Anterior cingulate cortex (tissue), 58 donors: ENCODE data around the gene USP10.
A peak's percentile ranks its signal among the peaks of the same experiment; 100 is the strongest.

Experiments
- DNase-seq, 58 donors: peaks; one replicate each; lab custom pipeline; 2025; lab: John Stamatoyannopoulos, UW

USP10 gene

GRCh38 chr16:84699712-84700445 lies at the start of gene USP10:
TSS of gene USP10 (plus strand) at chr16:84700000. CDS start at chr16:84700091, 91 bp downstream.
- peak in 56 of 58 donors; percentile 18 to 81 (median 64) for DNase-seq

DNA sequence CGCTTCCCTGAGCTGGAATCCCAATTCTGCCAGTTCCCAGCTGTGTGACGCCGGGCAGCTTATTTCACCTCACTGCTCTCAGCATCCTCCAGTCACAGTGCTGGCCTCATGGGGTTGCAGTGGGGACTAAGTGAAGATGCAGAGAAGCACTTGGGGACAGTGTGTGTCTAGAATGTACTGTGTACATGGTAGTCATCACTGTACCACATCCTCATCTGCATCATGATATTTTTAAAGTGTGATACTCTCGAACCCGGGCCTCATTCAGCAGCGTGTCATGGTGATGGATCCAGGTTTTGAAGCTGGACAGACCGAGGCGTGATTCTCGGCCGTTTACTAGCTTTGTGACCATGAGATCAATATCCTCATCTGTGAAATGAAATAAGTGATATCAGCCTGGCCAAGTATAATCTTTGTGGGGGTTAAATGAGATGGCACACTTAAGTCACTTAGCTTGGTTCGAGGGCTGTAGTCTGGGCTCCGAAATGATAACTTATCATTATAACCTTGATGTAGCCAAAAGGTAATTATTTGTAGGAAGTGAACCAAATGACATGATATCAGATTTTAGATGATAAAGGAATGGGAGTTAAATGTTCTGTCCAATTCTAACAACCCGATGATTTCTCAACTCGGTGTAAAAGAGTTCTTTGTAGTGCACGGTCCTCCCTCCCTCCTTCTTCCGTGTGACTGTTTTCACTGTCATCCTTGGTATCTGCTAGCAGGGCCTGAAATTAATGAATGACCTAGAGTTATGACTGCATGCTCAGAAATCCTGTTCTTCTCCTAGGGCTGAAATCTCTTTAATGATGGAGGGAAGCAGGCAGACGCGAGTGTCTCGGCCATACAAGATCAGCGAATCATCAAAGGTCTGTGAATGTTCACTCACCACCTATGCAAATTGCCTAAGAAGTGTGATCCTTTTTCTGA lies 49.5 kb upstream of the USP10 start:
- DNase-seq: no peak

- DNase-seq: no peak
Observed at GRCh38 chr16:84652566-84652965, 47.2 kb upstream of the USP10 start.

GRCh38 chr16:84654238-84654637 lies 45.6 kb upstream of the USP10 start:
- no peak for DNase-seq

- no peak for DNase-seq
Observed at GRCh38 chr16:84654998-84655397, 44.8 kb upstream of the USP10 start.

DNA sequence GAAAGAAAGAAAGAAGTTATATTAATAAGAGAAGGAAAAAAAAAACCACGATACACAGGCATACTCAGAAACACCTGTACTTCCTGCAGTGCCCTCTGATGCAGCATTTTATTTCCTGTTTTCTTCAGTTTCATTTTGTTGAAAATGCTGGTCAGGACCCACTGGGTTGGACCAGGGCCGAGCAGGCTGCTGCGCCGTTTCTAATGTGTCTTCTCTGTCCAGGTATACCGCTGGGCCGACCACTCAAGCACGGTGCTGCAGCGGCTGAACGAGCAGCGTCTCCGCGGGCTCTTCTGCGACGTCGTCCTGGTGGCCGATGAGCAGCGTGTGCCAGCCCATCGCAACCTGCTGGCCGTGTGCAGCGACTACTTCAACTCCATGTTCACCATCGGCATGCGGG lies 43.2 kb upstream of the USP10 start:
- no peak for DNase-seq

DNA sequence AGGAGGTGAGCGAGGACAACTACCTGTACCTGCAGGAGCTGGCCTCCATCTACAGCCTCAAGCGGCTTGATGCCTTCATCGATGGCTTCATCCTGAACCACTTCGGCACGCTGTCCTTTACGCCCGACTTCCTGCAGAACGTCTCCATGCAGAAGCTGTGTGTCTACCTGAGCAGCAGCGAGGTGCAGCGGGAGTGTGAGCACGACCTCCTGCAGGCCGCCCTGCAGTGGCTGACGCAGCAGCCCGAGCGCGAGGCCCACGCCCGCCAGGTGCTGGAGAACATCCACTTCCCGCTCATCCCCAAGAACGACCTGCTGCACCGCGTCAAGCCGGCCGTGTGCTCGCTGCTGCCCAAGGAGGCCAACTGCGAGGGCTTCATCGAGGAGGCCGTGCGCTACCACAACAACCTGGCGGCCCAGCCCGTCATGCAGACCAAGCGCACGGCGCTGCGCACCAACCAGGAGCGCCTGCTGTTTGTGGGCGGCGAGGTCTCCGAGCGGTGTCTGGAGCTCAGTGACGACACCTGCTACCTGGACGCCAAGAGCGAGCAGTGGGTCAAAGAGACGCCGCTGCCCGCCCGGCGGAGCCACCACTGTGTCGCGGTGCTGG lies 42.5 kb upstream of the USP10 start:
- no peak for DNase-seq

GRCh38 chr16:84658690-84659089 lies 41.1 kb upstream of the USP10 start:
- no peak for DNase-seq

GRCh38 chr16:84659656-84660300 lies 40.0 kb upstream of the USP10 start:
- DNase-seq: no peak

GRCh38 chr16:84660973-84661372 lies 38.8 kb upstream of the USP10 start:
- no peak for DNase-seq

DNA sequence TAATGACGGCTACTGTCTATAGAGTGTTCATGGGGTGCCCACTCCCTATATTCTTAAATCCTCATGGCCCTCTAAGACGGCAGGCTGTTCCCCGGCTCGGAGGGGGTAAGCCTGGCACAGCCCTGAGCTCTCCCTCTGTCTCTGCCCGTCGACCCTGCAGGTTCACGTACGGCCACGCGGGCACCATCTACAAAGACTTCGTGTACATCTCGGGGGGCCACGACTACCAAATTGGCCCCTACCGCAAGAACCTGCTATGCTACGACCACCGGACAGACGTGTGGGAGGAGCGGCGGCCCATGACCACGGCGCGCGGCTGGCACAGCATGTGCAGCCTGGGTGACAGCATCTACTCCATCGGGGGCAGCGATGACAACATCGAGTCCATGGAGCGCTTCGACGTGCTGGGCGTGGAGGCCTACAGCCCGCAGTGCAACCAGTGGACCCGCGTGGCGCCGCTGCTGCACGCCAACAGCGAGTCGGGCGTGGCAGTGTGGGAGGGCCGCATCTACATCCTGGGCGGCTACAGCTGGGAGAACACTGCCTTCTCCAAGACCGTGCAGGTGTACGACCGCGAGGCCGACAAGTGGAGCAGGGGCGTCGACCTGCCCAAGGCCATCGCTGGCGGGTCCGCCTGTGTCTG lies 38.3 kb upstream of the USP10 start:
- no peak for DNase-seq

DNA sequence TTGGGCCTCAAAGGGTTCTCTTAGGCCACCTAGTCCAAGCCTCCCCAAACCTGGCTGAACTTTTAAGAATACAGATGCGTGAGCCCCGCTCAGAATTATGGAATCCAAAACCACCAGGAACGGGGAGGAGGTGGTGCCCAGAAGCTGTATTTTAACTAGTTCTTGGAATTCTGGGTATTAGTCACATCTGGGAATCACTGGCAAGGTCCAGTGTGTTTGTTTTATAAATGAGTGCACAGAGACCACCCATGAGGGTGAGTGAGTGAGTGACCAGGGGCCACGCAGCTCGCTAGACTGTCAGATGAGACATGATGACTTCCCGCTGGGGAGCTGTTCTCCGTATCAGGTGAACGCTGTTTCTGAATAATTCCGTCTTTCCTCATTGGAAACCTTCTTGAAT lies 37.3 kb upstream of the USP10 start:
- DNase-seq: no peak

DNA sequence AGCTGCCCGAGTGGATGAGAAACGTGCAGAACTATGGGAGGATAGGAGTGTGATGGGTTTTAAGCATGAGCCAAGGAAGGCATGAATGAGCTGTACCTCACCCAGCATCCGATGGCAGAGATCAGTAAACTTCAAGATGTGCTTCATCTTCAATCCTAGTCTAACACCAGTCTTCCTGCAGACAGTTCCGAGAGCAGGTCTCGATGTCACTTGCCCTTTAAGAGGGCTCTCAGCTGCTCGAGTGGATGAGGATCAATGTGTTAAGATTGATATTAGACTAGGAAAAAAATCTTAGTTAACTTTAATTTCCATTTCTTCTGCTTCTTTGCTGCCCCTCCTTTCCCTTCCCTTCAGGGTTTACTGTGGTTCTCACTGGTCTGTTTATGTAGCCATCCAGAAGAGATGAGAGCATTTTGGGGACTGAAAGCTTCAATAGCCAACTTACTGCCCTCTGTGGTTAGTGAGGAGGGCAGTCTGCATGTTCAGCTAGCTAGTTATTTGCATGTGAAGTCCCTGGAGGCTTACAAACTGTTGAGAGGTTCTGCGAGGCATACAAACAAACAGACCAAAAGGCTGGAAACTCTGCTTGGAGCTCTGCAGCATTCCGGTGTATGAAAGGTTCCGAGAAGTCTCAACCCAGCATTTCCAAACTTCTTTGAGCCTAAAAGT lies 36.2 kb upstream of the USP10 start:
- DNase-seq: no peak

DNA sequence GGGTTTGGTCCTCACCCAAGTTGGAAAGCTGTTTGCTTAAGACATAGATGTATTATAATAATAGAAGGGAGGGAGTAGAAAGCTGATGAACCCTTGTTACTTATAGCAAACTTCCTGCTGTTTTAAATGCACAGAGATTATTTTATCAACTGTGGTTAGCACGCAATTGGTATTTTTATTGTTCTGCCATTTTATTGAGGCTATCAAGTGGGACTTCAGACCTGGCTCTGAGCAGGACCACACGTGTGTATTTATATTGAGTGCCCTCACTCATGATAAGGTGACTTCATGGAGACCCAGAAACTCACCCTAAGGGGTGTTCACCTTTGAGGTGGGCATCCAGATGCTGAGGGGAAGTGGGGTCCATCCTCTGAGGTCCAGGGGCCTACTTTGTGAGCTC lies 34.4 kb upstream of the USP10 start:
- DNase-seq: no peak

DNA sequence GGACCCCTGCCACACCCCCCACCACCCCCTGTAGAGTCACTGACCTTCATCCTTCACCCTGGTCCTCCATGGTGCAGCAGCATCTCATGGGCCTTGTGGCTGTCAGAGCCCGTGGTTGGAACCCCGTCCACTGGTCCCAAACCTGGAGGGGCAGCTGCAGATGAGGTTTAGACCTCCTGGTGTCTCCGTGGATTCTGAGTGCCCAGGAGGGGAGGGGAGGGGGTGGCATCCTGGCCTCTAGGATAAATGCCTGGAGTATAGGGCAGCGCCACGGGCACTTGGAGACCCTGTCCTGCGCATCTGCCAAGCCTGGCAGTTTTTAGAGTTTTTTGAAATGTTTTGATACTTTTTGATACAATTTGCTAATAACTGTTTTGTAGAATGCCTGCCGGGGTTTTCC lies 34.0 kb upstream of the USP10 start:
- no peak for DNase-seq

DNA sequence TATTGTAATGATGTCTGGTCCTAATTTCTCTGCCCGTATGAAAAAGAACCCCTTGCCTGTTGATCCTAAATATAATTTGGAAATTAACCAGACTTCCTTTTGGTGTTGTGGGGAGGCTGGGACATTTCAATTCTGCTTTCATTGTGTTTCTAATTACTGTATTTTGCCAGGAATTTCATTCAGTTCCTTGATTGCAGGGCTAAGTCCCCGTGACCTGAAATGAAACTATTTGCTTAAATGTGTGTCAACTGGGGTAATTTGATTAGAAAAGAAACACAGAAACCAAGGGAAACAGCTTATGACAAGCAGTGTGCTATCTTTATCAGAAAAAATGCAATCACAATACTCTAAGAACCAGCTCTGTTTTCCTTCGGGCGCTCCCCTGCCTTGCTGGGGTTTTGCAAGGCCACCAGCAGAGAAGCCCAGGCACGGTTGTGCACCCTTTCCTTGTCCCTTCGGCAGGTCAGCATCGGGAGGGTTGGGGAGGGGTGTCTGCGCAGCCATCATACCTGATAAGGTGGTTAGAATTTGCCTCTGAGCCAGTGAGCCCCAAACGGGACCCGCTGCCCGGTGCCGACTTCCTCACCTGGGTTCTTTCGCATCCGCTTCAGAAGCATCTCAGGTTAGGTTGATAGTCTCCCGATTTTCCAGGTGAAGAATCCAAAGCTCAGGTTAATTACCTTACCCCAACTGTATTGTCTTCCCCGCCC lies 32.0 kb upstream of the USP10 start:
- no peak for DNase-seq

DNA sequence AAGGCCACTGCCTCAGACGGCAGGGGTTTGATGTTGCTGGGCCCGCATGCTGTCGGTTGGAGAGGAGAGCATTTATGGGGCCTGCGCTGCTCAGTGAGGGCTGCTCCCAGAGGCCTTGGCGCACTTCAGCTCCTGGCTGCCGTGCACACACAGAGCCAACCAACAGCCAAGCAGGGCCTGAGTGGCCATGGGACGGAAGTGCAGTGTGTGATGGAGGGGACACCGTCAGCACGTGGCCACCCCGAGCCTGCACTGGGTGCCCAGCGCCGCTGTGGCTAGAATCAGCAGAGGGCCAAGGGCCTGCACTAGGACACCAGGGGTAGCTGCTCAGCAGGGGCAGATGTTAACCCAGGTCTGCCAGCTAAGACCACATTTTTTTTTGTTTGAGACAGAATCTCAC lies 29.7 kb upstream of the USP10 start:
- DNase-seq: no peak

- peak in 46 of 58 donors; percentile 4 to 78 (median 36) for DNase-seq
Observed at GRCh38 chr16:84672276-84673202, 27.3 kb upstream of the USP10 start.
